H9 (cell line): ENCODE results near the gene INPP5A. TPM values are rescaled to one million over a fixed set of nuclear protein-coding genes. Genes with fewer than 3 reads are reported as not detected.

Source experiments
- DNase-seq: peaks from one replicate; pipeline ENCODE4 v3.0.0-alpha.2; 2017
- H2AFZ ChIP-seq: one replicate; pipeline ENCODE4 v1.6.1; 2013; ENCODE audit warnings: mild to moderate bottlenecking, low read length, control low read depth, moderate library complexity
- H2AK5ac ChIP-seq: 2 replicates; pipeline ENCODE4 v1.6.1; 2013; ENCODE audit warnings: low read length, control low read depth, mixed read lengths; ENCODE audit not compliant: insufficient read length
- H2BK120ac ChIP-seq: one replicate; pipeline ENCODE4 v1.6.1; 2013; ENCODE audit warnings: low read depth, mild to moderate bottlenecking, low read length, control low read depth, inconsistent platforms; ENCODE audit not compliant: poor library complexity, severe bottlenecking
- H2BK12ac ChIP-seq: 2 replicates; pipeline ENCODE4 v1.6.1; 2013; ENCODE audit warnings: low read length, control low read depth, mixed read lengths, low read depth; ENCODE audit not compliant: insufficient read length
- H2BK15ac ChIP-seq: 2 replicates; pipeline ENCODE4 v1.6.1; 2013; ENCODE audit warnings: low read depth, low read length, control low read depth
- H2BK20ac ChIP-seq: one replicate; pipeline ENCODE4 v1.6.1; 2013; ENCODE audit warnings: low read depth, mild to moderate bottlenecking, low read length, control low read depth, inconsistent platforms; ENCODE audit not compliant: poor library complexity, severe bottlenecking
- H2BK5ac ChIP-seq: 2 replicates; pipeline ENCODE4 v1.6.1; 2013; ENCODE audit warnings: low read length, control low read depth, mixed read lengths; ENCODE audit not compliant: insufficient read length
- H3K14ac ChIP-seq: 2 replicates; pipeline ENCODE4 v1.6.1; 2013; ENCODE audit warnings: low read length, control low read depth; ENCODE audit not compliant: insufficient read depth
- H3K18ac ChIP-seq: 2 replicates; pipeline ENCODE4 v1.6.1; 2013; ENCODE audit warnings: low read depth, mild to moderate bottlenecking, mixed read lengths, low read length, control low read depth; ENCODE audit not compliant: insufficient read length
- H3K23ac ChIP-seq: 2 replicates; pipeline ENCODE4 v1.6.1; 2013; ENCODE audit warnings: low read length, control low read depth, mixed read lengths, low read depth; ENCODE audit not compliant: insufficient read length
- H3K23me2 ChIP-seq: 2 replicates; pipeline ENCODE4 v1.6.1; 2013; ENCODE audit warnings: low read depth, mild to moderate bottlenecking, mixed read lengths, low read length, control low read depth; ENCODE audit not compliant: insufficient read length, poor library complexity, severe bottlenecking
- H3K27ac ChIP-seq: 2 replicates; pipeline ENCODE4 v1.5.1; 2013; ENCODE audit warnings: low read length, control low read depth, mixed read lengths, low read depth; ENCODE audit not compliant: insufficient read length
- H3K27me3 ChIP-seq: 2 replicates; pipeline ENCODE4 v1.6.1; 2013; ENCODE audit warnings: low read length, control low read depth, inconsistent platforms; ENCODE audit not compliant: insufficient read depth
- H3K4ac ChIP-seq: 2 replicates; pipeline ENCODE4 v1.6.1; 2013; ENCODE audit warnings: low read depth, mild to moderate bottlenecking, control low read depth, inconsistent platforms, low read length, moderate library complexity
- H3K4me1 ChIP-seq: 2 replicates; pipeline ENCODE4 v1.6.1; 2013; ENCODE audit warnings: low read length, control low read depth, inconsistent platforms; ENCODE audit not compliant: insufficient read depth
- H3K4me2 ChIP-seq: 2 replicates; pipeline ENCODE4 v1.6.1; 2013; ENCODE audit warnings: low read length, control low read depth, mixed read lengths; ENCODE audit not compliant: insufficient read length, insufficient read depth
- H3K56ac ChIP-seq: 2 replicates; pipeline ENCODE4 v1.6.1; 2013; ENCODE audit warnings: low read depth, mild to moderate bottlenecking, mixed read lengths, low read length, control low read depth; ENCODE audit not compliant: insufficient read length
- H3K79me1 ChIP-seq: 2 replicates; pipeline ENCODE4 v1.6.1; 2013; ENCODE audit warnings: low read depth, mild to moderate bottlenecking, moderate library complexity, low read length, control low read depth, inconsistent platforms; ENCODE audit not compliant: insufficient read depth, poor library complexity, severe bottlenecking
- H3K79me2 ChIP-seq: 2 replicates; pipeline ENCODE4 v1.6.1; 2013; ENCODE audit warnings: low read length, control low read depth, inconsistent platforms; ENCODE audit not compliant: insufficient read depth
- H3K9ac ChIP-seq: 2 replicates; pipeline ENCODE4 v1.6.1; 2013; ENCODE audit warnings: low read length, control low read depth, mixed read lengths; ENCODE audit not compliant: insufficient read length; ENCODE audit errors: extremely low read depth
- H3K9me3 ChIP-seq: one replicate; pipeline ENCODE4 v1.6.1; 2013; ENCODE audit warnings: low read depth, low read length, inconsistent platforms; ENCODE audit not compliant: control insufficient read depth
- H3T11ph ChIP-seq: one replicate; pipeline ENCODE4 v1.6.1; 2013; ENCODE audit warnings: mild to moderate bottlenecking, low read length, control low read depth, inconsistent platforms
- H4K20me1 ChIP-seq: one replicate; pipeline ENCODE4 v1.6.1; 2013; ENCODE audit not compliant: control insufficient read depth, insufficient read length, insufficient read depth
- H4K5ac ChIP-seq: 2 replicates; pipeline ENCODE4 v1.6.1; 2013; ENCODE audit warnings: low read depth, mild to moderate bottlenecking, mixed read lengths, low read length, control low read depth; ENCODE audit not compliant: insufficient read length
- H4K8ac ChIP-seq: replicated peaks from 2 replicates; pipeline ENCODE4 v1.6.1; 2013; ENCODE audit warnings: low read length, control low read depth, mixed read lengths, low read depth; ENCODE audit not compliant: insufficient read length
- H4K91ac ChIP-seq: 2 replicates; pipeline ENCODE4 v1.6.1; 2013; ENCODE audit warnings: low read depth, mild to moderate bottlenecking, moderate library complexity, mixed read lengths, low read length, control low read depth; ENCODE audit not compliant: insufficient read length
- H3K27ac Mint-ChIP-seq, 3 experiments: 2 replicates in 2 of 3; 3 replicates in 1 of 3; pipeline ENCODE4 v1.8.0; 2020 to 2021; ENCODE audit warnings: mixed read lengths in 3 of 3, mild to moderate bottlenecking in 1 of 3, moderate library complexity in 1 of 3
- H3K27me3 Mint-ChIP-seq: 2 replicates; pipeline ENCODE4 v1.8.0; 2021; ENCODE audit warnings: low read depth, mild to moderate bottlenecking, moderate library complexity, mixed read lengths
- H3K36me3 Mint-ChIP-seq, 3 experiments: 2 replicates in 2 of 3; 3 replicates in 1 of 3; pipeline ENCODE4 v1.8.0; 2020 to 2021; ENCODE audit warnings: low read depth in 3 of 3, mixed read lengths in 3 of 3; ENCODE audit not compliant: insufficient read depth in 1 of 3
- H3K4me1 Mint-ChIP-seq, 2 experiments: 2 replicates each; pipeline ENCODE4 v1.8.0; 2020; ENCODE audit warnings: mixed read lengths in 2 of 2
- H3K4me3 Mint-ChIP-seq, 2 experiments: 2 replicates in 1 of 2; 3 replicates in 1 of 2; pipeline ENCODE4 v1.8.0; 2020 to 2021; ENCODE audit warnings: mild to moderate bottlenecking in 2 of 2, mixed read lengths in 2 of 2, moderate library complexity in 1 of 2
- H3K9me3 Mint-ChIP-seq, 2 experiments: 2 replicates in 1 of 2; 3 replicates in 1 of 2; pipeline ENCODE4 v1.8.0; 2020; ENCODE audit warnings: mild to moderate bottlenecking in 2 of 2, mixed read lengths in 2 of 2, moderate library complexity in 1 of 2
- WGBS: extraction: QIAGEN DNeasy Blood & Tissue Kit; methylation state at CpG from one replicate; pipeline ENCODE4 v1.1.7; 2013; ENCODE audit warnings: missing lambda C conversion rate, low lambda C conversion rate, mixed read lengths; ENCODE audit not compliant: insufficient read length; ENCODE audit errors: extremely low coverage; 5-methylcytosine and 5-hydroxymethylcytosine counted together
- total RNA-seq: library from RNA; stranded (reverse); gene quantifications from 2 replicates; pipeline ENCODE4 v1.2.1, GENCODE V29; 2021
- TF ChIP-seq, protein P1 (sequence below): fragments of 200-600 bp; sonication (generic); conservative IDR thresholded peaks from 3 replicates; pipeline ENCODE4 v1.8.0; 2021; ENCODE audit warnings: antibody characterized with exemption, mild to moderate bottlenecking

INPP5A gene
- total RNA-seq, 1 experiment from 2014 or later, result 17.7 TPM

DNA sequence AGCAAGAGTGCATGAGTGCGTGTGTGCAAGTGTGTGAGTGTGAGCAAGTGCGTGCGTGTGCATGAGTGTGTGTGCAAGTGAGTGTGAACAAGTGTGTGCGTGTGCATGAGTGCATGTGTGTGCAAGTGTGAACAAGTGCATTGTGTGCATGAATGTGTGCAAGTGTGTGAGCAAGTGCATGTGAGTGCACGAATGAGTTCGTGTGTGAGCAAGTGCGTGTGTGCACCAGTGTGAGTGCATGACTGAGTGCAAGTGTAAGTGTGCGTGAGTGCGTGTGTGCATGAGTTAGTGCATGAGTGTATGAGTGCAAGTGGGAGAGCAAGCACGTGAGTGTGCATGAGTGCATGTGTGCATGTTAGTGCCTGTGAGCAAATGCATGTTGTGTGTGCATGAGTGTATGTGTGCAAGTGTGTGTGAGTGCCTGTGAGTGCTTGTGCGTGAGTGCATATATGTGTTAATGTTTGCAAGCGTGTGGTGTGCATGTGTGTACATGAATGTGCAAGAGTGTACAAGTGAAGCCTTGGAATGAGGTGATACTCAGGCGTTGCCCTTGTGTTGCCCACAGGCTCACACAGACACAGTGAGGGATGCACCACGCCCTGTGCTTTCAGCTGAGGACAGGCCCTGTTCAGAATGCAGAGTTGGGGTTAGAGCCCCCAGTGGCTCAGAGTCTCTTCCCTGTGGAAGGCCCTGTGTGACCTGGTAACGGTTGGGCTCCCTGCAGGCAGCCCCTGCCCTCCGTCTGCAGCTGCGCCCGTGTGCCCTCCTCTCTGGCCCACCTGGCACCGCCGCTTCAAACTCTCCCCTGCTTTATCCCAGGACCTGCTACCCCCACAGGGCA, 151.2 kb downstream of the INPP5A start:
- Histone ChIP-seq H3K9ac (no peak overlapping the region), H3T11ph (no peak overlapping the region), H3K18ac (no peak overlapping the region), H2AK5ac (no peak overlapping the region), H3K27ac (no peak overlapping the region), H3K4me1 (no peaks in the 10 kb centered on the region), H4K20me1 (peaks cover 5% of the 10 kb centered on the region), H3K27me3 (no peaks in the 10 kb centered on the region), H2BK120ac (no peak overlapping the region), H4K91ac (no peak overlapping the region), H3K56ac (no peak overlapping the region), H3K9me3 (no peaks in the 10 kb centered on the region), H2BK20ac (no peak overlapping the region), H2BK15ac (no peak overlapping the region), H2BK5ac (no peak overlapping the region), H3K79me2 (no peaks in the 10 kb centered on the region), H4K8ac (no peak overlapping the region), H3K23me2 (no peaks in the 10 kb centered on the region), H3K23ac (no peak overlapping the region), H3K4ac (no peak overlapping the region), H3K79me1 (no peaks in the 10 kb centered on the region), H2AFZ (no peak overlapping the region), H3K14ac (no peak overlapping the region), H4K5ac (no peak overlapping the region), H3K4me2 (no peak overlapping the region), H2BK12ac (no peak overlapping the region)
- no CpG with 5 or more reads among the region's 20 CpGs for WGBS
- Mint-ChIP-seq H3K36me3 (peaks cover 0 to 2% (median 0%) of the 10 kb centered on the region in 3 experiments; a peak in 2 of 7 replicates), H3K27me3 (no peaks in the 10 kb centered on the region), H3K27ac (no peak overlapping the region), H3K4me1 (peaks cover 4 to 5% of the 10 kb centered on the region in 2 experiments; a peak in 3 of 4 replicates), H3K9me3 (peaks cover 0 to 4% of the 10 kb centered on the region in 2 experiments; a peak in 2 of 5 replicates), H3K4me3 (no peak overlapping the region)
- TF ChIP-seq, protein P1, sequence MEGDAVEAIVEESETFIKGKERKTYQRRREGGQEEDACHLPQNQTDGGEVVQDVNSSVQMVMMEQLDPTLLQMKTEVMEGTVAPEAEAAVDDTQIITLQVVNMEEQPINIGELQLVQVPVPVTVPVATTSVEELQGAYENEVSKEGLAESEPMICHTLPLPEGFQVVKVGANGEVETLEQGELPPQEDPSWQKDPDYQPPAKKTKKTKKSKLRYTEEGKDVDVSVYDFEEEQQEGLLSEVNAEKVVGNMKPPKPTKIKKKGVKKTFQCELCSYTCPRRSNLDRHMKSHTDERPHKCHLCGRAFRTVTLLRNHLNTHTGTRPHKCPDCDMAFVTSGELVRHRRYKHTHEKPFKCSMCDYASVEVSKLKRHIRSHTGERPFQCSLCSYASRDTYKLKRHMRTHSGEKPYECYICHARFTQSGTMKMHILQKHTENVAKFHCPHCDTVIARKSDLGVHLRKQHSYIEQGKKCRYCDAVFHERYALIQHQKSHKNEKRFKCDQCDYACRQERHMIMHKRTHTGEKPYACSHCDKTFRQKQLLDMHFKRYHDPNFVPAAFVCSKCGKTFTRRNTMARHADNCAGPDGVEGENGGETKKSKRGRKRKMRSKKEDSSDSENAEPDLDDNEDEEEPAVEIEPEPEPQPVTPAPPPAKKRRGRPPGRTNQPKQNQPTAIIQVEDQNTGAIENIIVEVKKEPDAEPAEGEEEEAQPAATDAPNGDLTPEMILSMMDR, result no peak
- peak; percentile 14 for DNase-seq
